Small intestine (tissue), 7 donors: ENCODE data around the gene GPBP1L1. TPM values are rescaled to one million over a fixed set of nuclear protein-coding genes. Genes with fewer than 3 reads are reported as not detected.
A peak's percentile ranks its signal among the peaks of the same experiment; 100 is the strongest.
"Not testable (repeated sequence)": the region's sequence is repeated elsewhere in the genome, so short reads cannot be mapped to it uniquely, and the experiment has no call there.

Experiments used
- DNase-seq, 2 donors: peaks; one replicate each; pipeline versions ENCODE4 v3.0.0 to v3.0.0-alpha.2; 2013
- FAIRE-seq: peaks from 2 replicates; lab custom pipeline; 2012; peaks lifted over from hg19 to GRCh38; lab: Jason Lieb, UNC
- H3K27ac ChIP-seq, 3 donors: one replicate each; pipeline ENCODE4 v1.5.1; 2013; ENCODE audit warnings: low read length in 2 of 3, mild to moderate bottlenecking in 2 of 3, control low read depth in 1 of 3, inconsistent platforms in 1 of 3, low read depth in 1 of 3, moderate library complexity in 1 of 3
- H3K27me3 ChIP-seq, 3 donors: one replicate each; pipeline ENCODE4 v1.6.1; 2013; ENCODE audit warnings: low read length in 3 of 3, inconsistent platforms in 1 of 3; ENCODE audit not compliant: control insufficient read depth in 3 of 3, insufficient read depth in 3 of 3
- H3K36me3 ChIP-seq, 3 donors: one replicate each; pipeline ENCODE4 v1.6.1; 2013; ENCODE audit warnings: low read length in 3 of 3, inconsistent platforms in 1 of 3, low read depth in 1 of 3, mild to moderate bottlenecking in 1 of 3, moderate library complexity in 1 of 3; ENCODE audit not compliant: control insufficient read depth in 3 of 3, insufficient read depth in 2 of 3
- H3K4me1 ChIP-seq, 3 donors: one replicate each; pipeline ENCODE4 v1.6.1; 2013; ENCODE audit warnings: low read length in 2 of 3, inconsistent platforms in 1 of 3, low read depth in 1 of 3, mild to moderate bottlenecking in 1 of 3, moderate library complexity in 1 of 3; ENCODE audit not compliant: control insufficient read depth in 3 of 3, insufficient read depth in 2 of 3
- H3K4me3 ChIP-seq, 3 donors: one replicate each; pipeline ENCODE4 v1.5.1; 2013; ENCODE audit warnings: low read length in 3 of 3, control low read depth in 1 of 3, inconsistent platforms in 1 of 3, low read depth in 1 of 3, mild to moderate bottlenecking in 1 of 3, moderate library complexity in 1 of 3
- H3K9me3 ChIP-seq, 2 donors: one replicate each; pipeline ENCODE4 v1.6.1; 2013; ENCODE audit warnings: low read depth in 1 of 2, low read length in 1 of 2; ENCODE audit not compliant: control insufficient read depth in 2 of 2, insufficient read depth in 1 of 2
- WGBS, 3 donors: extraction: QIAGEN DNeasy Blood & Tissue Kit; methylation state at CpG; one replicate each; pipeline ENCODE4 v1.1.7; 2013; 5-methylcytosine and 5-hydroxymethylcytosine counted together
- polyA plus RNA-seq, 4 donors: library from polyadenylated mRNA; stranded (reverse) in 3 of 4; unstranded in 1 of 4; fragments of 200-250 nt in 3 of 4; fragments of 120-200 nt in 1 of 4; gene quantifications; one replicate each; pipeline versions ENCODE4 v1.2.1 to v1.2.3, GENCODE V29; 2013
- donor health status: healthy with polysubstance abuse.
- donor health status: control.
- donor health status: control.
- donor health status: Bipolar disorder and iron deficiency.
- donor health status: healthy.

The GPBP1L1 gene
- polyA plus RNA-seq, 4 donors, result 74.2 to 112 (median 95.5) TPM

- no peak overlapping the region for H3K27ac ChIP-seq
- H3K9me3 ChIP-seq, result no peaks in the 10 kb centered on the region
- H3K36me3 ChIP-seq, result peaks cover 13 to 55% (median 16%) of the 10 kb centered on the region in 3 donors
- FAIRE-seq, result no peak
- H3K4me1 ChIP-seq, result no peaks in the 10 kb centered on the region
- H3K4me3 ChIP-seq, result no peak overlapping the region
- 82 to 95% (median 86%) methylated on average over 1 of the region's 1 CpG for WGBS, 3 donors
- no peaks in the 10 kb centered on the region for H3K27me3 ChIP-seq
- DNase-seq, result no peak
These were observed 70.4 kb downstream of the GPBP1L1 start for GRCh38 chr1:45615885-45616284.

GRCh38 chr1:45612941-45613579, 73.3 kb downstream of the GPBP1L1 start:
- Histone ChIP-seq H3K27me3 (no peaks in the 10 kb centered on the region), H3K4me3 (no peak overlapping the region), H3K27ac (no peak overlapping the region), H3K9me3 (no peaks in the 10 kb centered on the region), H3K36me3 (peaks cover 9 to 46% (median 16%) of the 10 kb centered on the region in 3 donors), H3K4me1 (no peaks in the 10 kb centered on the region)
- FAIRE-seq (no peak), DNase-seq (no peak)
- 83 to 89% (median 85%) methylated on average over 8 of the region's 8 CpGs for WGBS, 3 donors

GRCh38 chr1:45610589-45611226, 75.6 kb downstream of the GPBP1L1 start:
- Histone ChIP-seq H3K27me3 (no peaks in the 10 kb centered on the region), H3K4me3 (no peak overlapping the region), H3K9me3 (no peaks in the 10 kb centered on the region), H3K27ac (no peak overlapping the region), H3K4me1 (no peaks in the 10 kb centered on the region), H3K36me3 (peaks cover 7 to 40% (median 9%) of the 10 kb centered on the region in 3 donors)
- DNase-seq (no peak), FAIRE-seq (no peak)
- WGBS, 3 donors, result 96 to 100% (median 97%) methylated on average over 10 of the region's 10 CpGs

- 77 to 90% (median 84%) methylated on average over 5 of the region's 5 CpGs for WGBS, 3 donors
- Histone ChIP-seq H3K4me1 (no peaks in the 10 kb centered on the region), H3K36me3 (peaks cover 1 to 39% (median 3%) of the 10 kb centered on the region in 3 donors), H3K9me3 (no peaks in the 10 kb centered on the region), H3K4me3 (no peak overlapping the region), H3K27me3 (no peaks in the 10 kb centered on the region), H3K27ac (no peak overlapping the region)
- DNase-seq, result no peak
- no peak for FAIRE-seq
These were observed 77.9 kb downstream of the GPBP1L1 start for GRCh38 chr1:45608175-45609156.

GRCh38 chr1:45607404-45608074, 78.8 kb downstream of the GPBP1L1 start:
- Histone ChIP-seq H3K27ac (peak overlapping the region in 1 of 3 donors; percentile 34), H3K36me3 (peaks cover 0 to 38% (median 3%) of the 10 kb centered on the region in 3 donors), H3K4me1 (no peaks in the 10 kb centered on the region), H3K9me3 (no peaks in the 10 kb centered on the region), H3K27me3 (no peaks in the 10 kb centered on the region), H3K4me3 (no peak overlapping the region)
- no peak for FAIRE-seq
- WGBS, 3 donors, result 68 to 79% (median 74%) methylated on average over 6 of the region's 6 CpGs
- no peak for DNase-seq

- FAIRE-seq, result no peak
- Histone ChIP-seq H3K36me3 (peaks cover 0 to 25% (median 3%) of the 10 kb centered on the region in 3 donors), H3K27me3 (no peaks in the 10 kb centered on the region), H3K4me1 (no peaks in the 10 kb centered on the region), H3K9me3 (no peaks in the 10 kb centered on the region), H3K27ac (no peak overlapping the region), H3K4me3 (no peak overlapping the region)
- no peak for DNase-seq
- 96 to 100% (median 98%) methylated on average over 2 of the region's 2 CpGs for WGBS, 3 donors
These were observed 82.1 kb downstream of the GPBP1L1 start for GRCh38 chr1:45604239-45604638.

- not testable (repeated sequence) for H3K4me3 ChIP-seq, H3K4me1 ChIP-seq, FAIRE-seq, H3K27me3 ChIP-seq, H3K9me3 ChIP-seq, H3K27ac ChIP-seq, DNase-seq
- H3K36me3 ChIP-seq, result peaks cover 0 to 31% (median 3%) of the 10 kb centered on the region in 3 donors
- WGBS, 3 donors, result 96 to 97% (median 97%) methylated on average over 8 of the region's 8 CpGs
These were observed 89.6 kb downstream of the GPBP1L1 start for GRCh38 chr1:45596765-45597164.

GRCh38 chr1:45594412-45594811, 91.9 kb downstream of the GPBP1L1 start:
- Histone ChIP-seq H3K27me3 (no peaks in the 10 kb centered on the region), H3K36me3 (peaks cover 3 to 37% (median 4%) of the 10 kb centered on the region in 3 donors), H3K4me3 (no peak overlapping the region), H3K27ac (no peak overlapping the region), H3K9me3 (no peaks in the 10 kb centered on the region), H3K4me1 (no peaks in the 10 kb centered on the region)
- FAIRE-seq (no peak), DNase-seq (no peak)
- 88 to 91% (median 90%) methylated on average over 4 of the region's 4 CpGs for WGBS, 3 donors
